HFF-Myc (cell line): ENCODE results near the gene TYW5.

ENCODE experiments used
- DNase-seq: peaks from one replicate; pipeline ENCODE4 v3.0.0-alpha.2; 2011; ENCODE audit warnings: low read depth; ENCODE audit errors: extremely low read depth
- H3K4me3 ChIP-seq: replicated peaks from 2 replicates; pipeline ENCODE4 v1.5.1; 2011; ENCODE audit warnings: low read depth, mild to moderate bottlenecking, control low read depth, low read length
- CTCF ChIP-seq: IDR thresholded peaks from 2 replicates; pipeline ENCODE4 v1.5.1; 2012; ENCODE audit warnings: mild to moderate bottlenecking, low read depth, low read length, control low read depth; ENCODE audit errors: missing control alignments

The TYW5 gene

DNA sequence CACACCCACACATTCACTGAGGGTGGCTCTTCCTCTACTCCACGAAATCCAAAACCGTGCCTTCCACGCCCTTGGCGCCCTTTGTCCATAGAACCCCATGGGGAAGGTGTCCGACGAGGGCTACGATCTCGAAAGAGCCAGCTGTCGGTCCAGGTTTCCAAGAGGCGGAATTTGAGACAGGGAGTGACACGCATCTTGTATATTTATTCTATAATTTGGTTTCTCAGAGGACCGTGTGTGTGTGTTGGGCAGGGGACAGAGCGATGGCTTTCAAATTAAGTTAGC, 43.5 kb downstream of the TYW5 start:
- no peak for TF ChIP-seq CTCF
- no peak for DNase-seq

DNA sequence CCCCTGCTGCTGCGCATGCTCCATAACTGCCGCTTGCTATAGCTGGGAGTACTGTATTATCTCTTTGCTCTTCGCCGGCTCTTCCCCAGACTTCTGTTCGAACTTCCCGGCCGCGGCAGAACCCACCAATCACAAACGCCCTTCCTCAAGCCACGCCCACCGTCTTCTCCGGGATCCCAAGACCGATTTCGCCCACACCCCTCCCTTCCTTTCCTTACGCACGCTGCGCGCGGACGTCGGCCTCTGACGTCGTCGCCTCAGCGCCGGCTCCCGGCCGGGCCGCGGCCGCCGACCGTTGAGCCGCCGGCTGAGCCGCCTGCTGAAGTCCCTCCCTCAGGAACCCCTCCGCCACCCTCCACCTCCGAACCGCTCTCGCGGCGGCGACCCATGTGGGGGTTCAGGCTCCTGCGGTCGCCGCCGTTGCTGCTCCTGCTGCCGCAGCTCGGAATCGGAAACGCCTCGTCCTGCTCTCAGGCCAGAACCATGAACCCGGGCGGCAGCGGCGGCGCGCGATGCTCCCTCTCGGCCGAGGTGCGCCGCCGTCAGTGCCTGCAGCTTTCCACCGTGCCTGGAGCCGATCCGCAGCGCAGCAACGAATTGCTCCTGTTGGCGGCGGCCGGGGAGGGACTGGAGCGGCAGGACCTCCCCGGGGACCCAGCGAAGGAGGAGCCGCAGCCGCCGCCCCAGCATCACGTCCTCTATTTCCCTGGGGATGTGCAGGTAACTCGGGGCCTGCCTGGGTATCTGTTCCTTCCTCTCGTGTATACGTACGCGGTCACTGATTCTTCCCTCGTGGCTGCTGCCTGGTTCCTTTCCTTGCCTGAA, 44.0 kb downstream of the TYW5 start, which contains the start of gene C2orf69:
C2orf69 (plus strand) TSS at position 242 of the 825 bp plus-strand sequence; CDS start at position 388, 146 bp downstream.
- no peak for TF ChIP-seq CTCF
- peak; percentile 96 for DNase-seq

More for the DNA sequence above, 43.5 kb downstream of the TYW5 start:
- H3K4me3 ChIP-seq, result peak overlapping the region; percentile 81

GRCh38 chr2:199910338-199911051, 44.8 kb downstream of the TYW5 start:
- no peak for DNase-seq
- peak overlapping the region; percentile 81 for H3K4me3 ChIP-seq
- no peak for TF ChIP-seq CTCF

More for the DNA sequence above, 44.0 kb downstream of the TYW5 start, which contains the start of gene C2orf69:
- H3K4me3 ChIP-seq, result peak within 1 kb of the TSS; percentile 81

DNA sequence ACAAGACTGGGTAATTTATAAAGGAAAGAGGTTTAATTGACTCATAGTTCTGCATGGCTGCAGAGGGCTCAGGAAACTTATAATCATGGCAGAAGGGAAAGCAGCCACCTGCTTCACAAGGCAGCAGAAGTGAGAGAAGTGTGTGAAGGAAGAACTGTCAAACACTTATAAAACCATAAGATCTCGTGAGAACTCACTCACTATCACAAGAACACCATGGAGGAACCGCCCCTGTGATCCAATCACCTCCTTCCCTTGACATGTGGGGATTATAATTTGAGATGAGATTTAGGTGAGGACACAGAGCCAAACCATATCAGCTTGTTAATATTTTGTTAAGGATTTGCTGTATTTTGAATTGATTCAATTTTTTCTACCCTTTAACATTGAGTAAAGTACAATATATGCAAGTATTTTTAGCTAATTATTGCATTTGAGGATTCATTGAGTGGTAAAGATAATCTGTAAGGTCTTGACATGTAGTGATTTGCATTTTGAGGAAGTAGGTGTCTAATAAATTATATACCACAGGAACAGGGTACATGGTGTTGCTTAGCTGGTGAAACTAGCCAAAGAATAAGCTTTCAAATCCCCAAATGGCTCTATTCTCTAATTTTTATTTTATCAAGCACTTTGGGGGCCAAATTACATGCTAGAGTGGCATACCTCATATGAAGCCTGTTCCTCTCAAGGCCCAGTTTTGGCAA, 48.1 kb downstream of the TYW5 start:
- H3K4me3 ChIP-seq, result no peak overlapping the region
- TF ChIP-seq CTCF, result no peak
- DNase-seq, result no peak

DNA sequence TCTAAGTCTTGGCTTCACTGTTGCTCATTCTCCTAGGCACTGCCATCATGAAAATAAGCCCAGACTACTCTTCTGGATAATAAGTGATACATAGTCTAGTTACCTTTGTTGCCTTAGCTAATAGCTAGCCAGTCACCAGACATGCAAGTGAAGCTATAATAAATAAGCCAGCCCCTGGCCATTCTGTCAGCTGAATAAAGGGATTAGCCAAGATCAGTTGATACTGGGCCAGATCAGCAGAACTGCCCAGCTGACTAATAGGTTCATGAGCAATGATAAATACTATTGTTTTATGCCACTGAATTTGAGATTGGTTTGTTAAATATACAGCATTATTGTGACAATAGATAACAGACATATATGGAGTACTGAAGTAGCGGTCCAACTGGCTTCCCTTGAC, 52.2 kb downstream of the TYW5 start:
- DNase-seq, result no peak
- H3K4me3 ChIP-seq, result no peak overlapping the region
- no peak for TF ChIP-seq CTCF

GRCh38 chr2:199902486-199903110, 52.7 kb downstream of the TYW5 start:
- TF ChIP-seq CTCF, result no peak
- DNase-seq, result no peak
- no peak overlapping the region for H3K4me3 ChIP-seq
